Esophagus squamous epithelium (tissue), 4 donors: ENCODE measurements around the gene NHEJ1.

Source experiments
- POLR2A ChIP-seq, 4 donors: fragments of 450-650 bp; IDR thresholded peaks; one replicate each; pipeline ENCODE4 v1.6.1; 2017; ENCODE audit warnings: antibody characterized with exemption in 4 of 4, mild to moderate bottlenecking in 4 of 4, moderate library complexity in 3 of 4
- TF ChIP-seq, protein P1 (sequence below), 6 experiments: fragments of 450-650 bp in 4 of 6; fragments of 200-600 bp in 2 of 6; sonication (generic) in 2 of 6; IDR thresholded peaks; one replicate each; pipeline ENCODE4 v1.5.1; 2016 to 2019; ENCODE audit warnings: antibody characterized with exemption in 6 of 6, mild to moderate bottlenecking in 4 of 6, moderate library complexity in 4 of 6

- TF ChIP-seq POLR2A (IDR thresholded peaks at IDR 0.05), result no peak
- TF ChIP-seq, protein P1, sequence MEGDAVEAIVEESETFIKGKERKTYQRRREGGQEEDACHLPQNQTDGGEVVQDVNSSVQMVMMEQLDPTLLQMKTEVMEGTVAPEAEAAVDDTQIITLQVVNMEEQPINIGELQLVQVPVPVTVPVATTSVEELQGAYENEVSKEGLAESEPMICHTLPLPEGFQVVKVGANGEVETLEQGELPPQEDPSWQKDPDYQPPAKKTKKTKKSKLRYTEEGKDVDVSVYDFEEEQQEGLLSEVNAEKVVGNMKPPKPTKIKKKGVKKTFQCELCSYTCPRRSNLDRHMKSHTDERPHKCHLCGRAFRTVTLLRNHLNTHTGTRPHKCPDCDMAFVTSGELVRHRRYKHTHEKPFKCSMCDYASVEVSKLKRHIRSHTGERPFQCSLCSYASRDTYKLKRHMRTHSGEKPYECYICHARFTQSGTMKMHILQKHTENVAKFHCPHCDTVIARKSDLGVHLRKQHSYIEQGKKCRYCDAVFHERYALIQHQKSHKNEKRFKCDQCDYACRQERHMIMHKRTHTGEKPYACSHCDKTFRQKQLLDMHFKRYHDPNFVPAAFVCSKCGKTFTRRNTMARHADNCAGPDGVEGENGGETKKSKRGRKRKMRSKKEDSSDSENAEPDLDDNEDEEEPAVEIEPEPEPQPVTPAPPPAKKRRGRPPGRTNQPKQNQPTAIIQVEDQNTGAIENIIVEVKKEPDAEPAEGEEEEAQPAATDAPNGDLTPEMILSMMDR (IDR thresholded peaks at IDR 0.05), result no peak
Measured at GRCh38 chr2:219106251-219106650, 54.4 kb downstream of the NHEJ1 start.
